H9 (cell line): ENCODE data around the gene TCF7L1. TPM values are rescaled to one million over a fixed set of nuclear protein-coding genes. Genes with fewer than 3 reads are reported as not detected.
A peak's percentile ranks its signal among the peaks of the same experiment; 100 is the strongest.

Experiments used
- DNase-seq: peaks from one replicate; pipeline ENCODE4 v3.0.0-alpha.2; 2017
- H2AFZ ChIP-seq: one replicate; pipeline ENCODE4 v1.6.1; 2013; ENCODE audit warnings: mild to moderate bottlenecking, low read length, control low read depth, moderate library complexity
- H2AK5ac ChIP-seq: 2 replicates; pipeline ENCODE4 v1.6.1; 2013; ENCODE audit warnings: low read length, control low read depth, mixed read lengths; ENCODE audit not compliant: insufficient read length
- H2BK120ac ChIP-seq: one replicate; pipeline ENCODE4 v1.6.1; 2013; ENCODE audit warnings: low read depth, mild to moderate bottlenecking, low read length, control low read depth, inconsistent platforms; ENCODE audit not compliant: poor library complexity, severe bottlenecking
- H2BK12ac ChIP-seq: 2 replicates; pipeline ENCODE4 v1.6.1; 2013; ENCODE audit warnings: low read length, control low read depth, mixed read lengths, low read depth; ENCODE audit not compliant: insufficient read length
- H2BK15ac ChIP-seq: 2 replicates; pipeline ENCODE4 v1.6.1; 2013; ENCODE audit warnings: low read depth, low read length, control low read depth
- H2BK20ac ChIP-seq: one replicate; pipeline ENCODE4 v1.6.1; 2013; ENCODE audit warnings: low read depth, mild to moderate bottlenecking, low read length, control low read depth, inconsistent platforms; ENCODE audit not compliant: poor library complexity, severe bottlenecking
- H2BK5ac ChIP-seq: 2 replicates; pipeline ENCODE4 v1.6.1; 2013; ENCODE audit warnings: low read length, control low read depth, mixed read lengths; ENCODE audit not compliant: insufficient read length
- H3K14ac ChIP-seq: 2 replicates; pipeline ENCODE4 v1.6.1; 2013; ENCODE audit warnings: low read length, control low read depth; ENCODE audit not compliant: insufficient read depth
- H3K18ac ChIP-seq: 2 replicates; pipeline ENCODE4 v1.6.1; 2013; ENCODE audit warnings: low read depth, mild to moderate bottlenecking, mixed read lengths, low read length, control low read depth; ENCODE audit not compliant: insufficient read length
- H3K23ac ChIP-seq: 2 replicates; pipeline ENCODE4 v1.6.1; 2013; ENCODE audit warnings: low read length, control low read depth, mixed read lengths, low read depth; ENCODE audit not compliant: insufficient read length
- H3K23me2 ChIP-seq: 2 replicates; pipeline ENCODE4 v1.6.1; 2013; ENCODE audit warnings: low read depth, mild to moderate bottlenecking, mixed read lengths, low read length, control low read depth; ENCODE audit not compliant: insufficient read length, poor library complexity, severe bottlenecking
- H3K27ac ChIP-seq: 2 replicates; pipeline ENCODE4 v1.5.1; 2013; ENCODE audit warnings: low read length, control low read depth, mixed read lengths, low read depth; ENCODE audit not compliant: insufficient read length
- H3K27me3 ChIP-seq: 2 replicates; pipeline ENCODE4 v1.6.1; 2013; ENCODE audit warnings: low read length, control low read depth, inconsistent platforms; ENCODE audit not compliant: insufficient read depth
- H3K4ac ChIP-seq: 2 replicates; pipeline ENCODE4 v1.6.1; 2013; ENCODE audit warnings: low read depth, mild to moderate bottlenecking, control low read depth, inconsistent platforms, low read length, moderate library complexity
- H3K4me1 ChIP-seq: 2 replicates; pipeline ENCODE4 v1.6.1; 2013; ENCODE audit warnings: low read length, control low read depth, inconsistent platforms; ENCODE audit not compliant: insufficient read depth
- H3K4me2 ChIP-seq: 2 replicates; pipeline ENCODE4 v1.6.1; 2013; ENCODE audit warnings: low read length, control low read depth, mixed read lengths; ENCODE audit not compliant: insufficient read length, insufficient read depth
- H3K56ac ChIP-seq: 2 replicates; pipeline ENCODE4 v1.6.1; 2013; ENCODE audit warnings: low read depth, mild to moderate bottlenecking, mixed read lengths, low read length, control low read depth; ENCODE audit not compliant: insufficient read length
- H3K79me1 ChIP-seq: 2 replicates; pipeline ENCODE4 v1.6.1; 2013; ENCODE audit warnings: low read depth, mild to moderate bottlenecking, moderate library complexity, low read length, control low read depth, inconsistent platforms; ENCODE audit not compliant: insufficient read depth, poor library complexity, severe bottlenecking
- H3K79me2 ChIP-seq: 2 replicates; pipeline ENCODE4 v1.6.1; 2013; ENCODE audit warnings: low read length, control low read depth, inconsistent platforms; ENCODE audit not compliant: insufficient read depth
- H3K9ac ChIP-seq: 2 replicates; pipeline ENCODE4 v1.6.1; 2013; ENCODE audit warnings: low read length, control low read depth, mixed read lengths; ENCODE audit not compliant: insufficient read length; ENCODE audit errors: extremely low read depth
- H3K9me3 ChIP-seq: one replicate; pipeline ENCODE4 v1.6.1; 2013; ENCODE audit warnings: low read depth, low read length, inconsistent platforms; ENCODE audit not compliant: control insufficient read depth
- H3T11ph ChIP-seq: one replicate; pipeline ENCODE4 v1.6.1; 2013; ENCODE audit warnings: mild to moderate bottlenecking, low read length, control low read depth, inconsistent platforms
- H4K20me1 ChIP-seq: one replicate; pipeline ENCODE4 v1.6.1; 2013; ENCODE audit not compliant: control insufficient read depth, insufficient read length, insufficient read depth
- H4K5ac ChIP-seq: 2 replicates; pipeline ENCODE4 v1.6.1; 2013; ENCODE audit warnings: low read depth, mild to moderate bottlenecking, mixed read lengths, low read length, control low read depth; ENCODE audit not compliant: insufficient read length
- H4K8ac ChIP-seq: replicated peaks from 2 replicates; pipeline ENCODE4 v1.6.1; 2013; ENCODE audit warnings: low read length, control low read depth, mixed read lengths, low read depth; ENCODE audit not compliant: insufficient read length
- H4K91ac ChIP-seq: 2 replicates; pipeline ENCODE4 v1.6.1; 2013; ENCODE audit warnings: low read depth, mild to moderate bottlenecking, moderate library complexity, mixed read lengths, low read length, control low read depth; ENCODE audit not compliant: insufficient read length
- H3K27ac Mint-ChIP-seq, 3 experiments: 2 replicates in 2 of 3; 3 replicates in 1 of 3; pipeline ENCODE4 v1.8.0; 2020 to 2021; ENCODE audit warnings: mixed read lengths in 3 of 3, mild to moderate bottlenecking in 1 of 3, moderate library complexity in 1 of 3
- H3K27me3 Mint-ChIP-seq: 2 replicates; pipeline ENCODE4 v1.8.0; 2021; ENCODE audit warnings: low read depth, mild to moderate bottlenecking, moderate library complexity, mixed read lengths
- H3K36me3 Mint-ChIP-seq, 3 experiments: 2 replicates in 2 of 3; 3 replicates in 1 of 3; pipeline ENCODE4 v1.8.0; 2020 to 2021; ENCODE audit warnings: low read depth in 3 of 3, mixed read lengths in 3 of 3; ENCODE audit not compliant: insufficient read depth in 1 of 3
- H3K4me1 Mint-ChIP-seq, 2 experiments: 2 replicates each; pipeline ENCODE4 v1.8.0; 2020; ENCODE audit warnings: mixed read lengths in 2 of 2
- H3K4me3 Mint-ChIP-seq, 2 experiments: 2 replicates in 1 of 2; 3 replicates in 1 of 2; pipeline ENCODE4 v1.8.0; 2020 to 2021; ENCODE audit warnings: mild to moderate bottlenecking in 2 of 2, mixed read lengths in 2 of 2, moderate library complexity in 1 of 2
- H3K9me3 Mint-ChIP-seq, 2 experiments: 2 replicates in 1 of 2; 3 replicates in 1 of 2; pipeline ENCODE4 v1.8.0; 2020; ENCODE audit warnings: mild to moderate bottlenecking in 2 of 2, mixed read lengths in 2 of 2, moderate library complexity in 1 of 2
- WGBS: extraction: QIAGEN DNeasy Blood & Tissue Kit; methylation state at CpG from one replicate; pipeline ENCODE4 v1.1.7; 2013; ENCODE audit warnings: missing lambda C conversion rate, low lambda C conversion rate, mixed read lengths; ENCODE audit not compliant: insufficient read length; ENCODE audit errors: extremely low coverage; 5-methylcytosine and 5-hydroxymethylcytosine counted together
- total RNA-seq: library from RNA; stranded (reverse); gene quantifications from 2 replicates; pipeline ENCODE4 v1.2.1, GENCODE V29; 2021
- TF ChIP-seq, protein P1 (sequence below): fragments of 200-600 bp; sonication (generic); conservative IDR thresholded peaks from 3 replicates; pipeline ENCODE4 v1.8.0; 2021; ENCODE audit warnings: antibody characterized with exemption, mild to moderate bottlenecking

The TCF7L1 gene
- total RNA-seq, 1 experiment from 2014 or later, result 112 TPM

GRCh38 chr2:85230679-85231467 is 97.7 kb downstream of the TCF7L1 start:
- Histone ChIP-seq H2BK5ac (no peak overlapping the region), H3K4ac (no peak overlapping the region), H3K9ac (no peak overlapping the region), H4K5ac (no peak overlapping the region), H3K9me3 (no peaks in the 10 kb centered on the region), H3T11ph (no peak overlapping the region), H3K4me1 (peaks cover 24% of the 10 kb centered on the region), H3K79me1 (peaks cover 3% of the 10 kb centered on the region), H3K27ac (no peak overlapping the region), H4K91ac (peak overlapping the region; percentile 63), H3K27me3 (no peaks in the 10 kb centered on the region), H2AK5ac (no peak overlapping the region), H3K23me2 (no peaks in the 10 kb centered on the region), H2BK15ac (no peak overlapping the region), H2BK120ac (no peak overlapping the region), H3K79me2 (peaks cover 11% of the 10 kb centered on the region; the same call in 1 of the 2 replicates), H2BK12ac (no peak overlapping the region), H3K4me2 (peak overlapping the region; percentile 18), H3K18ac (no peak overlapping the region), H4K8ac (no peak overlapping the region), H2BK20ac (no peak overlapping the region), H3K56ac (no peak overlapping the region), H3K14ac (no peak overlapping the region), H3K23ac (no peak overlapping the region), H2AFZ (no peak overlapping the region), H4K20me1 (no peaks in the 10 kb centered on the region)
- DNase-seq, result peak; percentile 66
- Mint-ChIP-seq H3K27me3 (no peaks in the 10 kb centered on the region), H3K27ac (peak overlapping the region; percentile 50 to 90 (median 80); a peak in 6 of 7 replicates), H3K36me3 (peaks cover 4 to 14% (median 12%) of the 10 kb centered on the region in 3 experiments; a peak in 6 of 7 replicates), H3K4me3 (peak overlapping the region; percentile 9 to 35; a peak in 3 of 5 replicates), H3K9me3 (no peaks in the 10 kb centered on the region), H3K4me1 (peaks cover 71 to 77% of the 10 kb centered on the region in 2 experiments)
- no CpG with 5 or more reads among the region's 10 CpGs for WGBS
- TF ChIP-seq, protein P1, sequence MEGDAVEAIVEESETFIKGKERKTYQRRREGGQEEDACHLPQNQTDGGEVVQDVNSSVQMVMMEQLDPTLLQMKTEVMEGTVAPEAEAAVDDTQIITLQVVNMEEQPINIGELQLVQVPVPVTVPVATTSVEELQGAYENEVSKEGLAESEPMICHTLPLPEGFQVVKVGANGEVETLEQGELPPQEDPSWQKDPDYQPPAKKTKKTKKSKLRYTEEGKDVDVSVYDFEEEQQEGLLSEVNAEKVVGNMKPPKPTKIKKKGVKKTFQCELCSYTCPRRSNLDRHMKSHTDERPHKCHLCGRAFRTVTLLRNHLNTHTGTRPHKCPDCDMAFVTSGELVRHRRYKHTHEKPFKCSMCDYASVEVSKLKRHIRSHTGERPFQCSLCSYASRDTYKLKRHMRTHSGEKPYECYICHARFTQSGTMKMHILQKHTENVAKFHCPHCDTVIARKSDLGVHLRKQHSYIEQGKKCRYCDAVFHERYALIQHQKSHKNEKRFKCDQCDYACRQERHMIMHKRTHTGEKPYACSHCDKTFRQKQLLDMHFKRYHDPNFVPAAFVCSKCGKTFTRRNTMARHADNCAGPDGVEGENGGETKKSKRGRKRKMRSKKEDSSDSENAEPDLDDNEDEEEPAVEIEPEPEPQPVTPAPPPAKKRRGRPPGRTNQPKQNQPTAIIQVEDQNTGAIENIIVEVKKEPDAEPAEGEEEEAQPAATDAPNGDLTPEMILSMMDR, result peak; percentile 50; the same call in 1 of the 3 replicates
